Measurements from ENCODE around the gene TBX10. TPM values are rescaled to one million over a fixed set of nuclear protein-coding genes. Genes with fewer than 3 reads are reported as not detected.
"Not testable (repeated sequence)": the region's sequence is repeated elsewhere in the genome, so short reads cannot be mapped to it uniquely, and the experiment has no call there.

TBX10 gene
- total RNA-seq, 2 experiments from 2014 or later: not detected

GRCh38 chr11:67641338-67642172, 2.0 kb upstream of the TBX10 start:
- ATAC-seq (no peak), DNase-seq (no peak)
- H3K4me1 Mint-ChIP-seq (ENCODE audit: low read depth): peaks cover 27% of the 10 kb centered on the region
- no peaks in the 10 kb centered on the region for H3K36me3 Mint-ChIP-seq (ENCODE audit: low read depth)
- H3K27ac Mint-ChIP-seq: no peak overlapping the region
- no peaks in the 10 kb centered on the region for H3K9me3 Mint-ChIP-seq (ENCODE audit: insufficient read depth)
- peaks cover 2% of the 10 kb centered on the region for H3K27me3 Mint-ChIP-seq (ENCODE audit: low read depth)
- ChIA-PET POLR2A (no interaction called here), CTCF (interaction anchor here (3.3 kb wide), 1 partner anchor 12 kb away, joined by 19 read pairs; the partner anchor contains the start of gene NUDT8)
- no peak overlapping the region for H3K4me3 Mint-ChIP-seq

DNA sequence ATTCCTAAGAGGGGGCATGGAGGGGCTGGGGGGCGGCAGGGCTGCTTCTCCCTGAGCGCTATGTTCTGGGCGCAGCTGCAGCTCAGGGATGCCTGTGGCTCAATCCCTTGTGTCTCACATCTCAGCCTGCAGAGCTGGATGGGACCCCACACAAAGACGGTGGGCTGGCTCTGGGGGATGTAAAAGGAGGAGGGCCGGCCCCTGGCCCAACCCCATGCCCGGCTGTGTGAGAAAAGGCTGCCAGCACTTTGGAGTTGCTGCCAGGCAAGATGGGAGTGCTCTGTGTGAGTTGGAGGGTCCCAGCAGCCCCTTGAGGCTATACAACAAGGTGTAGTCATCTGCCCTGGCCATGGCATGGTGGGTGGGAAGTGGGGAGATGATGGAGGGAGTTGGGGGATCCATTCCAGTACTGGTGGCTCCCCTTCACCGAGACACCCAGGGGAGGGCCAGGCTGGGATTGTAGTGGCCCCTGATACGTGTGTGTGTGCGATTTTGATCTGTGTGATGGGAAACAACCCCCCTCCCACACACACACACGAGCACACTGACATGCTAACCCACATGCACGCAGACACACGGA, 1.3 kb upstream of the TBX10 start:
- H3K4me1 Mint-ChIP-seq (ENCODE audit: low read depth): peaks cover 21% of the 10 kb centered on the region
- POLR2A ChIA-PET: no interaction called here
- no peaks in the 10 kb centered on the region for H3K36me3 Mint-ChIP-seq (ENCODE audit: low read depth)
- no peak overlapping the region for H3K4me3 Mint-ChIP-seq
- H3K27ac Mint-ChIP-seq: no peak overlapping the region
- ATAC-seq: no peak
- no peaks in the 10 kb centered on the region for H3K9me3 Mint-ChIP-seq (ENCODE audit: insufficient read depth)
- H3K27me3 Mint-ChIP-seq (ENCODE audit: low read depth): peaks cover 2% of the 10 kb centered on the region
- CTCF ChIA-PET: interaction anchor here (0.8 to 3.3 kb wide), 5 partner anchors 8 to 18 kb away, joined by 3 to 19 read pairs (median 5); partner anchors contain the start of genes ACY3 and NUDT8
- DNase-seq: no peak

- ATAC-seq (peak; percentile 80), DNase-seq (peak; percentile 69)
- H3K36me3 Mint-ChIP-seq (ENCODE audit: low read depth): no peaks in the 10 kb centered on the region
- POLR2A ChIA-PET: no interaction called here
- H3K27ac Mint-ChIP-seq: no peak overlapping the region
- peaks cover 2% of the 10 kb centered on the region for H3K27me3 Mint-ChIP-seq (ENCODE audit: low read depth)
- peaks cover 16% of the 10 kb centered on the region for H3K4me1 Mint-ChIP-seq (ENCODE audit: low read depth)
- H3K9me3 Mint-ChIP-seq (ENCODE audit: insufficient read depth): no peaks in the 10 kb centered on the region
- no peak overlapping the region for H3K4me3 Mint-ChIP-seq
- CTCF ChIA-PET: interaction anchor here (0.8 to 3.3 kb wide), 5 partner anchors 9 to 19 kb away, joined by 3 to 19 read pairs (median 5); partner anchors contain the start of genes ACY3 and NUDT8
Measured at GRCh38 chr11:67640021-67640757, 626 bp upstream of the TBX10 start.

GRCh38 chr11:67638535-67639437, 777 bp downstream of the TBX10 start:
- Mint-ChIP-seq H3K36me3 (ENCODE audit: low read depth) (no peaks in the 10 kb centered on the region), H3K27me3 (ENCODE audit: low read depth) (peaks cover 2% of the 10 kb centered on the region), H3K4me1 (ENCODE audit: low read depth) (peaks cover 12% of the 10 kb centered on the region), H3K9me3 (ENCODE audit: insufficient read depth) (no peaks in the 10 kb centered on the region), H3K27ac (no peak overlapping the region), H3K4me3 (no peak overlapping the region)
- ATAC-seq (no peak), DNase-seq (no peak)
- CTCF ChIA-PET: interaction anchor here (1.0 to 3.3 kb wide), 4 partner anchors 8 to 20 kb away, joined by 3 to 19 read pairs (median 4); partner anchors contain the start of genes ACY3 and NUDT8
- POLR2A ChIA-PET: no interaction called here

- H3K27ac Mint-ChIP-seq; H3K9me3 Mint-ChIP-seq (ENCODE audit: insufficient read depth); CTCF ChIA-PET; H3K36me3 Mint-ChIP-seq (ENCODE audit: low read depth); H3K4me3 Mint-ChIP-seq; ATAC-seq; DNase-seq; POLR2A ChIA-PET; H3K27me3 Mint-ChIP-seq (ENCODE audit: low read depth): not testable (repeated sequence)
- H3K4me1 Mint-ChIP-seq (ENCODE audit: low read depth): peaks cover 12% of the 10 kb centered on the region
Measured at GRCh38 chr11:67637441-67637840, 2.1 kb downstream of the TBX10 start.

DNA sequence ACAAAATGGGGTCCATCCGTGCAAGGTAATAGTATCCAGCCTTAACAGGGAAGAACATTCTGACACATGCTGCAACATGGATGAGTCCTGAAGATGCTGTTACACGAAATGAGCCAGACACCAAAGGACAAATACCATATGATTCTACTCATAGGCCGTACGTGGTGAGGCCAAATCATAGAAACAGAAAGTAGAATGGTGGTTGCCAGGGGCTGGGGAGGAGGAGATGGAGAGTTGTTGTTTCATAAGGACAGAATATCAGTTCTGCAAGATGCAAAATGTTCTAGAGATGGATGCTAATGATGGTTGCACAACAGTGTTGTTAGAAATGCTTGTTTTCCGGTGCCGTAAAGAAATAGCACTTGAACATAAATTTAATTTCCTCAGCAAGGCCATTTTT, 2.6 kb downstream of the TBX10 start:
- Mint-ChIP-seq H3K4me3 (no peak overlapping the region), H3K36me3 (ENCODE audit: low read depth) (no peaks in the 10 kb centered on the region), H3K4me1 (ENCODE audit: low read depth) (peaks cover 12% of the 10 kb centered on the region), H3K27ac (no peak overlapping the region), H3K27me3 (ENCODE audit: low read depth) (peaks cover 2% of the 10 kb centered on the region), H3K9me3 (ENCODE audit: insufficient read depth) (no peaks in the 10 kb centered on the region)
- no peak for ATAC-seq
- ChIA-PET CTCF (no interaction called here), POLR2A (no interaction called here)
- DNase-seq: no peak

DNA sequence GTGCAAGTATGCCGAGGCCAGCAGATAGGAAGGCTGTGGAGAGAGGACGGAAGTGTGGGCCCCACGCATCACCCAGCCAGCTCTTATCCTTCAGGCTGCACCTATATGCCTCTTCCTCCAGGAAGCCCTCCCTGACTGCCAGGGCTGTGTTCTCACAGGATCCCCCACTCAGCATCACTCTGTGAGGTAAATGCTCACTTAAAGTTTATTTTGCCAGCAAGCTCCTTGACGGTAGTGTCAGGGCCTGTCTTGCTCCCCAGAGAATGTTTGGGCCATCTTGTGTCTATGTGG, 4.4 kb downstream of the TBX10 start:
- Mint-ChIP-seq H3K27me3 (ENCODE audit: low read depth) (peaks cover 2% of the 10 kb centered on the region), H3K9me3 (ENCODE audit: insufficient read depth) (no peaks in the 10 kb centered on the region), H3K4me1 (ENCODE audit: low read depth) (peaks cover 21% of the 10 kb centered on the region), H3K36me3 (ENCODE audit: low read depth) (no peaks in the 10 kb centered on the region), H3K4me3 (no peak overlapping the region), H3K27ac (no peak overlapping the region)
- ATAC-seq: no peak
- ChIA-PET CTCF (interaction anchor here (0.8 to 1.3 kb wide), 3 partner anchors 12 to 24 kb away, joined by 3 to 4 read pairs (median 4); no protein-coding TSS in a partner anchor), POLR2A (interaction anchor here (0.8 kb wide), 1 partner anchor 13 kb away, joined by 3 read pairs; no protein-coding TSS in a partner anchor)
- DNase-seq: no peak

DNA sequence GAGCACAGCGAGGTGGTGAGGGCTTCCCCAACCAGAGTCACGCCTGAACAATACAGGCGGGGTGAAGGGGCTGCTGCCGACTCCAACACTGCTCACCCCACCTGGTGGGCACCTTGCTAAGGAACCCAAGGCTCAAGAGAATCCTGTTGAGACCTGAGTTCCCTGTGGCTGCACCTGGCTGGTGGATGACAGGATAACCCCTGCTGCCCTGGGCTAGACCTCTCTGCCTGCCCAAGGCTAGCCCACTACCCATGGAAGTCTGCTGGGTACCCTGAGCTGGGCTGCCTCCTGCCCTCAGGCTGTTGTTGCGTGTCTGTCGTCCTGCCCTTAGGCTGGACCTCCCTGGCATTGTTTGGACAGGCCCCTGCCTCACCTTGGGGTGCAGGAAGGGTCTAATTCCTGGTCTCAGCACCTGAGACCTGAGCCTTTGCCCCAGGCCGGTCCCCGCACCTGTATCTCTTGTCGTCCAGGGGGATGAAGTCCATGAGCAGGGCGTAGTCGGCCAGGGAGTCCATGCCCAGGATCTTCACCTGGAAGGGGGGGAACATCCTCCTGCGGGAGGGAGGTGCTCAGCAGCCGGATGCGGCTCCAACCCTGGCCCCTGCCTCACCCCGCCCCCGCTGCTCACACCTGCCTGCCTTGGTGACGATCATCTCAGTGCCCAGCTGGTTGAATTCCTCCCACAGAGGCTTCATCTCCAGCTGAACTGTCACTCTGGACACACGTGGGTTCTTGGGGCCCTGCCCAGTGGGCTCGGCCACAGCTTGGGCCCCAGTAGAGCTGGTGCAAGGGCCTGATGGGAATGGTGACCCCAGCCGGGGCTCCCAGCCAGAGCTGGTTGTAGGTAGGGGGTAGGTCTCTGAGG, 5.0 kb downstream of the TBX10 start:
- Mint-ChIP-seq H3K27me3 (ENCODE audit: low read depth) (peaks cover 2% of the 10 kb centered on the region), H3K27ac (no peak overlapping the region), H3K36me3 (ENCODE audit: low read depth) (no peaks in the 10 kb centered on the region), H3K9me3 (ENCODE audit: insufficient read depth) (no peaks in the 10 kb centered on the region), H3K4me3 (no peak overlapping the region), H3K4me1 (ENCODE audit: low read depth) (peaks cover 21% of the 10 kb centered on the region)
- no peak for ATAC-seq
- ChIA-PET CTCF (interaction anchor here (0.8 to 1.3 kb wide), 2 partner anchors 12 to 14 kb away, joined by 3 to 4 read pairs; no protein-coding TSS in a partner anchor), POLR2A (interaction anchor here (0.8 kb wide), 1 partner anchor 13 kb away, joined by 3 read pairs; no protein-coding TSS in a partner anchor)
- DNase-seq: no peak

GRCh38 chr11:67633758-67634365, 5.7 kb downstream of the TBX10 start:
- ChIA-PET POLR2A (interaction anchor here (0.6 to 1.1 kb wide), 2 partner anchors 11 to 15 kb away, joined by 3 read pairs; no protein-coding TSS in a partner anchor), CTCF (interaction anchor here (5.7 kb wide), 1 partner anchor 13 kb away, joined by 111 read pairs; the partner anchor contains the start of gene ACY3)
- no peaks in the 10 kb centered on the region for H3K9me3 Mint-ChIP-seq (ENCODE audit: insufficient read depth)
- no peaks in the 10 kb centered on the region for H3K36me3 Mint-ChIP-seq (ENCODE audit: low read depth)
- peaks cover 24% of the 10 kb centered on the region for H3K4me1 Mint-ChIP-seq (ENCODE audit: low read depth)
- DNase-seq (no peak), ATAC-seq (no peak)
- H3K27ac Mint-ChIP-seq: no peak overlapping the region
- H3K4me3 Mint-ChIP-seq: no peak overlapping the region
- H3K27me3 Mint-ChIP-seq (ENCODE audit: low read depth): peaks cover 2% of the 10 kb centered on the region

Data from activated CD8-positive, alpha-beta T cell treated with anti-CD3 and anti-CD28 coated beads, Interleukin-2, amount 10 ng/mL, durations not matched to agents 7 days and 5 days (primary cell).